SH-SY5Y (cell line): Measurements from ENCODE around the gene POU2F1.

Experiments used
- GATA2 ChIP-seq: IDR thresholded peaks from 2 replicates; pipeline ENCODE4 v1.6.1; 2011; ENCODE audit warnings: mild to moderate bottlenecking, low read depth, low read length
- GATA3 ChIP-seq: IDR thresholded peaks from 2 replicates; pipeline ENCODE4 v1.6.1; 2011; ENCODE audit warnings: low read depth, mild to moderate bottlenecking, low read length, moderate library complexity

DNA sequence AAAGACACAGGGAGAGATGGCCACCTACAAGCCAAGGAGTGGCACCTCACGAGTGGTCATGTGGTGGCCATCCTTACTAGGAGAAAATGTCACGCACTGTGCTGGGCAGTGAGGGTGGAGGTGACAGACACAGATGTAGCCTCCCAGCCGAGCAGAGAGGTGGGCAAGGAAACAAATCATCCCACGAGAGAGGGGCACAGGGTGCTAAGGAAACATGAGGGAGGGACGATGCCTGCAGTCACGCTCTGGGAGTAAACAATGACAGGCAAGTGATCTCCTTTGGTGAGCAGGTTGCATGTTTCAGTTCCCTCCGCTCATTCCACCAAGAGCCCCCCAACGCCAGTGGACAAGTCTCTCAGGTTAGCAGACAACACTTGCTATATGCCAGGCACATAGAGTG is 231.8 kb downstream of the POU2F1 start:
- no peak for TF ChIP-seq GATA3
- no peak for TF ChIP-seq GATA2
